ENCODE results near the gene CYBRD1. TPM values are rescaled to one million over a fixed set of nuclear protein-coding genes. Genes with fewer than 3 reads are reported as not detected.
A peak's percentile ranks its signal among the peaks of the same experiment; 100 is the strongest.
"Not testable (repeated sequence)": the region's sequence is repeated elsewhere in the genome, so short reads cannot be mapped to it uniquely, and the experiment has no call there.

The CYBRD1 gene
- total and polyA plus RNA-seq, 10 of the 15 experiments (the other 5 are each of a cell fraction or from before 2014, with no cell fraction given) = 10.8 to 51.9 (median 29.6) TPM

- FAIRE-seq; BruUV-seq (replicated peaks): not testable (repeated sequence)
- 6% methylated on average over 1 of the region's 1 CpG for WGBS (ENCODE audit: insufficient coverage, insufficient replicate concordance, low lambda C conversion rate, missing lambda C conversion rate)
Measured at GRCh38 chr2:171530859-171531258, 8.6 kb downstream of the CYBRD1 start.

More at GRCh38 chr2:171530859-171531258, 8.6 kb downstream of the CYBRD1 start:
- intact Hi-C loops (cut with micrococcal nuclease; ENCODE audit: unreplicated experiment); H3K9ac ChIP-seq (ENCODE audit: control insufficient read depth, insufficient read depth, low read length); DNase-seq (ENCODE audit: low read depth, low spot score); H3K36me3 ChIP-seq (ENCODE audit: control insufficient read depth in 2 of 2, insufficient read depth in 2 of 2, low read length in 1 of 2); H3K9me3 ChIP-seq (replicated peaks; ENCODE audit: control insufficient read depth, insufficient read depth, low read length); in situ Hi-C loops (cut with MboI); H4K20me1 ChIP-seq (ENCODE audit: control insufficient read depth, insufficient read depth); H3K27me3 ChIP-seq (replicated peaks in 1 of 2; ENCODE audit: control insufficient read depth in 2 of 2, insufficient read depth in 2 of 2, low read length in 1 of 2): not testable (repeated sequence)
- H3K27ac ChIP-seq (ENCODE audit: control insufficient read depth, insufficient read depth) = peak overlapping the region; percentile 57
- ChIA-PET POLR2A (interaction anchor here (0.6 to 3.2 kb wide), 11 partner anchors 9 to 377 kb away, joined by 3 to 24 read pairs (median 4); partner anchors contain the start of gene CYBRD1), RAD21 (ENCODE audit: unreplicated experiment) (interaction anchor here (1.0 to 4.5 kb wide), 7 partner anchors 9 to 114 kb away, joined by 3 to 23 read pairs (median 4); partner anchors contain the start of gene CYBRD1), SMC1A (ENCODE audit: uncharacterized antibody, unreplicated experiment) (interaction anchor here (0.6 to 5.8 kb wide), 15 partner anchors 10 to 173 kb away, joined by 3 to 33 read pairs (median 4); partner anchors contain the start of gene CYBRD1), CTCF (interaction anchor here (0.6 to 3.7 kb wide), 11 partner anchors 8 to 43 kb away, joined by 3 to 17 read pairs (median 6); partner anchors contain the start of gene CYBRD1)
- TF ChIP-seq PAX5 (IDR thresholded peaks at IDR 0.05; ENCODE audit: borderline replicate concordance, low read depth, low read length) (peak; percentile 57), RELB (IDR thresholded peaks at IDR 0.05; ENCODE audit: low read depth) (peak; percentile 44; the same call in 1 of the 2 replicates), NFIC (IDR thresholded peaks at IDR 0.05; ENCODE audit: low read depth, low read length) (0 out of 2 replicates have a peak, but pooled peaks have one; percentile 43), JUNB (IDR thresholded peaks at IDR 0.05) (0 out of 2 replicates have a peak, but pooled peaks have one; percentile 7)
- H3K79me2 ChIP-seq (ENCODE audit: control insufficient read depth, insufficient read depth, low read length) = peaks cover 65% of the 10 kb centered on the region
- H3K4me3 ChIP-seq = peak overlapping the region; percentile 6; the same call in 1 of the 2 replicates
- peak overlapping the region; percentile 58 for H3K4me2 ChIP-seq (ENCODE audit: control insufficient read depth, insufficient read depth)
- peak; percentile 78 for ATAC-seq
- peaks cover 11% of the 10 kb centered on the region for H3K4me1 ChIP-seq (ENCODE audit: control insufficient read depth, insufficient read depth, low read length)
- H2AFZ ChIP-seq (ENCODE audit: control insufficient read depth, low read depth, low read length) = peak overlapping the region; percentile 0
